HepG2 (cell line): ENCODE measurements around the gene KCTD6. TPM values are rescaled to one million over a fixed set of nuclear protein-coding genes. Genes with fewer than 3 reads are reported as not detected.

Experiments
- ARNT ChIP-seq: fragments of 450-650 bp; IDR thresholded peaks from 2 replicates; pipeline ENCODE4 v1.6.1; 2017
- ATF2 ChIP-seq: sonication (generic); formaldehyde crosslinking; IDR thresholded peaks from 2 replicates; pipeline ENCODE4 v1.4.0; 2020; ENCODE audit warnings: missing genetic modification reagents
- CEBPG ChIP-seq: IDR thresholded peaks from 2 replicates; pipeline ENCODE4 v1.6.1; 2016
- FOXJ3 ChIP-seq: sonication (generic); formaldehyde crosslinking; IDR thresholded peaks from 2 replicates; pipeline ENCODE4 v1.4.0; 2020; ENCODE audit warnings: missing genetic modification reagents, mild to moderate bottlenecking, borderline replicate concordance
- GABPB1 ChIP-seq: IDR thresholded peaks from 2 replicates; pipeline ENCODE4 v1.6.1; 2016; ENCODE audit warnings: mild to moderate bottlenecking, missing genetic modification reagents, moderate library complexity, missing compliant biosample characterization
- IKZF1 ChIP-seq: fragments of 450-650 bp; IDR thresholded peaks from 2 replicates; pipeline ENCODE4 v1.7.1; 2016
- RXRB ChIP-seq: IDR thresholded peaks from 2 replicates; pipeline ENCODE4 v1.6.1; 2016; ENCODE audit warnings: borderline replicate concordance, missing genetic modification reagents, missing compliant biosample characterization
- SIN3A ChIP-seq: IDR thresholded peaks from 2 replicates; pipeline ENCODE4 v1.6.1; 2011; ENCODE audit warnings: low read depth, mild to moderate bottlenecking, control low read depth, low read length, borderline replicate concordance
- SIX1 ChIP-seq: sonication (generic); formaldehyde crosslinking; IDR thresholded peaks from 2 replicates; pipeline ENCODE4 v1.4.0; 2020; ENCODE audit warnings: missing genetic modification reagents, borderline replicate concordance
- ZBTB7A ChIP-seq: sonication (generic); formaldehyde crosslinking; IDR thresholded peaks from 2 replicates; pipeline ENCODE4 v1.8.0; 2022; ENCODE audit warnings: mild to moderate bottlenecking, missing genetic modification reagents
- ZNF367 ChIP-seq: sonication (generic); formaldehyde crosslinking; IDR thresholded peaks from 2 replicates; pipeline ENCODE4 v1.4.0; 2020; ENCODE audit warnings: missing genetic modification reagents, borderline replicate concordance
- ZNF639 ChIP-seq: conservative IDR thresholded peaks from 2 replicates; pipeline ENCODE4 v1.6.1; 2018; ENCODE audit warnings: missing genetic modification reagents
- ZNF652 ChIP-seq: IDR thresholded peaks from 2 replicates; pipeline ENCODE4 v1.6.1; 2016; ENCODE audit warnings: low read depth, borderline replicate concordance
- polyA plus RNA-seq, 8 experiments: library from polyadenylated mRNA; depleted of rRNA in 3 of 8; stranded (reverse) in 7 of 8; unstranded in 1 of 8; fragments of >200 nt; fragmentation: Illumina TruSeq in 4 of 8; extraction: Trizol in 4 of 8; gene quantifications; 2 replicates each; pipeline versions ENCODE4 v1.2.1 to v1.2.3, GENCODE V29; 2011 to 2016; ENCODE audit warnings: low read depth in 4 of 8, missing spikeins in 1 of 8, mixed read lengths in 1 of 8; ENCODE audit not compliant: insufficient read depth in 1 of 8
- total RNA-seq, 5 experiments: library from RNA; depleted of rRNA; stranded (reverse); fragments of >200 nt; fragmentation: Illumina TruSeq; extraction: Trizol; gene quantifications; 2 replicates each; pipeline ENCODE4 v1.2.3, GENCODE V29; 2016; ENCODE audit warnings: low read depth in 1 of 5
- TF ChIP-seq, protein P1 (sequence below): sonication (generic); formaldehyde crosslinking; IDR thresholded peaks from 2 replicates; pipeline ENCODE4 v1.4.0; 2020; ENCODE audit warnings: missing genetic modification reagents
- TF ChIP-seq, protein P2 (sequence below): sonication (generic); formaldehyde crosslinking; IDR thresholded peaks from 2 replicates; pipeline ENCODE4 v1.4.0; 2020; ENCODE audit warnings: missing genetic modification reagents
- TF ChIP-seq, protein P3 (sequence below): fragments of 450-650 bp; IDR thresholded peaks from 2 replicates; pipeline ENCODE4 v1.6.1; 2017; ENCODE audit warnings: mild to moderate bottlenecking

Gene KCTD6
- total and polyA plus RNA-seq, 2 of the 13 experiments (the other 11 are each of a cell fraction or from before 2014, with no cell fraction given), result 13.4 to 14.2 TPM

- TF ChIP-seq ATF2 (0 out of 2 replicates have a peak, but pooled peaks have one; percentile 34), SIX1 (no peak), ZNF639 (CRISPR knock-in tag) (no peak), ZNF367 (CRISPR knock-in tag) (no peak), CEBPG (CRISPR knock-in tag) (peak; percentile 85), GABPB1 (CRISPR knock-in tag) (no peak), FOXJ3 (CRISPR knock-in tag) (no peak), ZNF652 (CRISPR knock-in tag) (no peak), RXRB (CRISPR knock-in tag) (0 out of 2 replicates have a peak, but pooled peaks have one; percentile 25), ARNT (no peak), SIN3A (no peak), IKZF1 (no peak), ZBTB7A (CRISPR knock-in tag) (no peak)
- TF ChIP-seq, protein P1, sequence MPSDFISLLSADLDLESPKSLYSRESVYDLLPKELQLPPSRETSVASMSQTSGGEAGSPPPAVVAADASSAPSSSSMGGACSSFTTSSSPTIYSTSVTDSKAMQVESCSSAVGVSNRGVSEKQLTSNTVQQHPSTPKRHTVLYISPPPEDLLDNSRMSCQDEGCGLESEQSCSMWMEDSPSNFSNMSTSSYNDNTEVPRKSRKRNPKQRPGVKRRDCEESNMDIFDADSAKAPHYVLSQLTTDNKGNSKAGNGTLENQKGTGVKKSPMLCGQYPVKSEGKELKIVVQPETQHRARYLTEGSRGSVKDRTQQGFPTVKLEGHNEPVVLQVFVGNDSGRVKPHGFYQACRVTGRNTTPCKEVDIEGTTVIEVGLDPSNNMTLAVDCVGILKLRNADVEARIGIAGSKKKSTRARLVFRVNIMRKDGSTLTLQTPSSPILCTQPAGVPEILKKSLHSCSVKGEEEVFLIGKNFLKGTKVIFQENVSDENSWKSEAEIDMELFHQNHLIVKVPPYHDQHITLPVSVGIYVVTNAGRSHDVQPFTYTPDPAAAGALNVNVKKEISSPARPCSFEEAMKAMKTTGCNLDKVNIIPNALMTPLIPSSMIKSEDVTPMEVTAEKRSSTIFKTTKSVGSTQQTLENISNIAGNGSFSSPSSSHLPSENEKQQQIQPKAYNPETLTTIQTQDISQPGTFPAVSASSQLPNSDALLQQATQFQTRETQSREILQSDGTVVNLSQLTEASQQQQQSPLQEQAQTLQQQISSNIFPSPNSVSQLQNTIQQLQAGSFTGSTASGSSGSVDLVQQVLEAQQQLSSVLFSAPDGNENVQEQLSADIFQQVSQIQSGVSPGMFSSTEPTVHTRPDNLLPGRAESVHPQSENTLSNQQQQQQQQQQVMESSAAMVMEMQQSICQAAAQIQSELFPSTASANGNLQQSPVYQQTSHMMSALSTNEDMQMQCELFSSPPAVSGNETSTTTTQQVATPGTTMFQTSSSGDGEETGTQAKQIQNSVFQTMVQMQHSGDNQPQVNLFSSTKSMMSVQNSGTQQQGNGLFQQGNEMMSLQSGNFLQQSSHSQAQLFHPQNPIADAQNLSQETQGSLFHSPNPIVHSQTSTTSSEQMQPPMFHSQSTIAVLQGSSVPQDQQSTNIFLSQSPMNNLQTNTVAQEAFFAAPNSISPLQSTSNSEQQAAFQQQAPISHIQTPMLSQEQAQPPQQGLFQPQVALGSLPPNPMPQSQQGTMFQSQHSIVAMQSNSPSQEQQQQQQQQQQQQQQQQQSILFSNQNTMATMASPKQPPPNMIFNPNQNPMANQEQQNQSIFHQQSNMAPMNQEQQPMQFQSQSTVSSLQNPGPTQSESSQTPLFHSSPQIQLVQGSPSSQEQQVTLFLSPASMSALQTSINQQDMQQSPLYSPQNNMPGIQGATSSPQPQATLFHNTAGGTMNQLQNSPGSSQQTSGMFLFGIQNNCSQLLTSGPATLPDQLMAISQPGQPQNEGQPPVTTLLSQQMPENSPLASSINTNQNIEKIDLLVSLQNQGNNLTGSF (CRISPR knock-in tag), result no peak
- TF ChIP-seq, protein P2, sequence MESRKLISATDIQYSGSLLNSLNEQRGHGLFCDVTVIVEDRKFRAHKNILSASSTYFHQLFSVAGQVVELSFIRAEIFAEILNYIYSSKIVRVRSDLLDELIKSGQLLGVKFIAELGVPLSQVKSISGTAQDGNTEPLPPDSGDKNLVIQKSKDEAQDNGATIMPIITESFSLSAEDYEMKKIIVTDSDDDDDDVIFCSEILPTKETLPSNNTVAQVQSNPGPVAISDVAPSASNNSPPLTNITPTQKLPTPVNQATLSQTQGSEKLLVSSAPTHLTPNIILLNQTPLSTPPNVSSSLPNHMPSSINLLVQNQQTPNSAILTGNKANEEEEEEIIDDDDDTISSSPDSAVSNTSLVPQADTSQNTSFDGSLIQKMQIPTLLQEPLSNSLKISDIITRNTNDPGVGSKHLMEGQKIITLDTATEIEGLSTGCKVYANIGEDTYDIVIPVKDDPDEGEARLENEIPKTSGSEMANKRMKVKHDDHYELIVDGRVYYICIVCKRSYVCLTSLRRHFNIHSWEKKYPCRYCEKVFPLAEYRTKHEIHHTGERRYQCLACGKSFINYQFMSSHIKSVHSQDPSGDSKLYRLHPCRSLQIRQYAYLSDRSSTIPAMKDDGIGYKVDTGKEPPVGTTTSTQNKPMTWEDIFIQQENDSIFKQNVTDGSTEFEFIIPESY (CRISPR knock-in tag), result no peak
- TF ChIP-seq, protein P3, sequence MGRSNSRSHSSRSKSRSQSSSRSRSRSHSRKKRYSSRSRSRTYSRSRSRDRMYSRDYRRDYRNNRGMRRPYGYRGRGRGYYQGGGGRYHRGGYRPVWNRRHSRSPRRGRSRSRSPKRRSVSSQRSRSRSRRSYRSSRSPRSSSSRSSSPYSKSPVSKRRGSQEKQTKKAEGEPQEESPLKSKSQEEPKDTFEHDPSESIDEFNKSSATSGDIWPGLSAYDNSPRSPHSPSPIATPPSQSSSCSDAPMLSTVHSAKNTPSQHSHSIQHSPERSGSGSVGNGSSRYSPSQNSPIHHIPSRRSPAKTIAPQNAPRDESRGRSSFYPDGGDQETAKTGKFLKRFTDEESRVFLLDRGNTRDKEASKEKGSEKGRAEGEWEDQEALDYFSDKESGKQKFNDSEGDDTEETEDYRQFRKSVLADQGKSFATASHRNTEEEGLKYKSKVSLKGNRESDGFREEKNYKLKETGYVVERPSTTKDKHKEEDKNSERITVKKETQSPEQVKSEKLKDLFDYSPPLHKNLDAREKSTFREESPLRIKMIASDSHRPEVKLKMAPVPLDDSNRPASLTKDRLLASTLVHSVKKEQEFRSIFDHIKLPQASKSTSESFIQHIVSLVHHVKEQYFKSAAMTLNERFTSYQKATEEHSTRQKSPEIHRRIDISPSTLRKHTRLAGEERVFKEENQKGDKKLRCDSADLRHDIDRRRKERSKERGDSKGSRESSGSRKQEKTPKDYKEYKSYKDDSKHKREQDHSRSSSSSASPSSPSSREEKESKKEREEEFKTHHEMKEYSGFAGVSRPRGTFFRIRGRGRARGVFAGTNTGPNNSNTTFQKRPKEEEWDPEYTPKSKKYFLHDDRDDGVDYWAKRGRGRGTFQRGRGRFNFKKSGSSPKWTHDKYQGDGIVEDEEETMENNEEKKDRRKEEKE, result no peak
Measured at GRCh38 chr3:58537412-58538301, 45.8 kb downstream of the KCTD6 start (continued).
